GM19372 (cell line): ENCODE data around the gene DLX4.

Source experiments
- ATAC-seq: cut with Tn5 transposase; IDR thresholded peaks from one replicate; pipeline ENCODE4 v1.9.1; 2021; ENCODE audit warnings: mild to moderate bottlenecking, low read depth, moderate library complexity; ENCODE audit not compliant: unreplicated experiment

Gene DLX4

GRCh38 chr17:49969134-49969759 lies at the start of gene DLX4:
TSS of gene DLX4 (plus strand) at chr17:49969190. CDS start at chr17:49969469, 279 bp downstream.
- ATAC-seq, result no peak

GRCh38 chr17:49920030-49920769 lies 48.8 kb upstream of the DLX4 start:
- no peak for ATAC-seq

DNA sequence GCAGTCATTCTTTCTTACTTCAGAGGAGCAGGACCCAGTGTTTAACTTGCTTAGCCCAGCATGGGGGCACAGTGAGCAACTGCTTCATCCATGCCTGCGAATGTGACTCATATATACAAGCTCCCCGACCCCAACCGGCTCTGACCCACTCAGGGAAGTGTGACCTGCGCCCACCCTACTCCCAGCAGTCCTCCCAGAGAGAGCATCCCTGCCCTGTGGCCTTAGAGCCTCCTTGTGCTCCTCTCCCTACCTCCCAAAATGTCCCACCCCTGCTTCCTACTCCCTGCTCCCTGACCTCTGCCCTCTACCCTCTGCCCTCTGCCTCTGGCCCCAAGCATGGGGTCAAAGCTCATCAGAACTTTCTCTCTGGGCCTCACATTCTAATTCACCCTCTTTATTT lies 46.9 kb upstream of the DLX4 start:
- no peak for ATAC-seq

GRCh38 chr17:49924116-49924515 lies 44.9 kb upstream of the DLX4 start:
- ATAC-seq, result no peak

GRCh38 chr17:49924589-49924988 lies 44.4 kb upstream of the DLX4 start:
- ATAC-seq, result no peak

- no peak for ATAC-seq
Measured at GRCh38 chr17:49925921-49926320, 43.1 kb upstream of the DLX4 start.

GRCh38 chr17:49926886-49927285 lies 42.1 kb upstream of the DLX4 start:
- no peak for ATAC-seq

DNA sequence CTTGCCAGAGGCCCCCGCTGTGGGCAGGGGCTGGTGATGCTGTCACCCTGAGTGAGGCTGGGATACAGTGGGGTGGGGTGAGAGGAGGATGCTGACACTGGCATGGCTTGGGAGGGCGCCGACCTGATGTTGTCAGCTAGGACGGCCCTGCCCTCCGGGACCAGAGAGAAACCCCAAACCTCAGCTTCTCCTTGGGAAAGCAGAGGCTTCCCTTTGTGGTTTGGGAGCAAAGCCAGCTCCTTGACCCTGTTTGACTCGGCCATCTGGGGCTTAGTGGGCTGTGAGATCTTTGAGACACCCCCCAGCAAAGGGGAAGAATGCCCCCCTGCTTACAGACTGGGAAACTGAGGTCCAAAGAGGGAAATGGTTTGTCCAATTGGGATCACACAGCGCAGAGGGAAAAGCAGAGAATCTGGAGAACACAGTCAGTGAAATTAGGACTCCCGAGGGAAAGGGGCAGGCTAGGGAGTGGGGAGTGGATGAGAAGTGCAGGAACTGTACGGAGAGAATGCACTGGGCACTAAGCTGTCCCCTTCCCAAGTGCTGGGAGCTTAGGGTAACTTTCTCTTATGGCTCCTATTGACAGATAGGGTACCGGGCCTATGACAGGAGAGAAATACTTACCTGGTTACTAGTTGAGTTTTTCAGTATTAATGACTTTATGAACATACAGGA lies 40.7 kb upstream of the DLX4 start:
- no peak for ATAC-seq

GRCh38 chr17:49928837-49929475 lies 40.0 kb upstream of the DLX4 start:
- ATAC-seq, result no peak

- ATAC-seq, result no peak
Measured at GRCh38 chr17:49930880-49931279, 38.1 kb upstream of the DLX4 start.

GRCh38 chr17:49931416-49932137 lies 37.4 kb upstream of the DLX4 start:
- no peak for ATAC-seq

DNA sequence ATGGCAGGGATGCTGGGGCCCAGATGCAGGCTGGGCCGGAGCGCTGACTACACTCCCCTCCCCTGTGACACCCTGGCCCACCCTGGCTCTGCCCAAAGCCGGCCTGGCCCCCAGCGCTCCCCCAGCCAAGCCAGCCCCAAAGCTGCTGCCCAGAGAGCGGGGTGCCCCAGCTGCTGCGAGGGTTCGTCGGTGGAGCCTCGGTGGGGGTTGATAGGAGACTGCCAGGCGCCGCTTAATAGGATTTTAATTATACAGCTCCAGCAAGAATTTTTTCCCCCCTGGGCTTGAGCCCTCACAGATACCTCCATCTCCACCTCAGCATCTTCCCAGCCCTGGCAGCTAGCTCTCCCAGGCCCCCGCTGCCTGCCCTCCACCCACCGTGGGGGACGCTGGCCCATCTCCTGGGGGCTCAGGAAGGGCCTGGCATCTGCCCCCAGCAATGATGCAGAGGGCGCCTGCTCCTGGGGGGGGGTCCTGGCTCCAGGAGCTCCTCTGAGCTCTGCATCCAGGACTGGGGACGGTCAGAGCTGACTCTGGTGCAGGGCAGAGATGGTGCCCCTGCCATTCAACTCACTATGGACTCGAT lies 36.8 kb upstream of the DLX4 start:
- ATAC-seq, result no peak

DNA sequence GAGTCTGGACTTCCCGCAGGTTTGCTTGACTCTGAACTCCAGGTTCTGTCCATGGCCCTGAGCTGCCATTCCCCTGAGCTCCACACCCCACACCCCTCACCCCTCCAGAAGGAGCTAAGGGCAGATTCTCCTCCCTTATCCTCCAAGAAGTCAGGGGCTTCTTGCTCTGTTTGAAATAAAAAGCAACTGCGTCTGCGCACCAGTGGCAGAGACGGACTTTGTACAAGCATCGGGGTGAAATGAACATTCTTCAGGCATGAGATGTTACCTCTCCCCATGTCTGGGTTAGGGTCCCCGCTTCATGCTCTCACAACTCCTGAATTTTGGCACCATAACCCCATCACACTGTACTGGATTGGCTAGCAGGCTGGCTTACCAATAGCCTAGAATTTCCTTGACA lies 36.1 kb upstream of the DLX4 start:
- no peak for ATAC-seq

DNA sequence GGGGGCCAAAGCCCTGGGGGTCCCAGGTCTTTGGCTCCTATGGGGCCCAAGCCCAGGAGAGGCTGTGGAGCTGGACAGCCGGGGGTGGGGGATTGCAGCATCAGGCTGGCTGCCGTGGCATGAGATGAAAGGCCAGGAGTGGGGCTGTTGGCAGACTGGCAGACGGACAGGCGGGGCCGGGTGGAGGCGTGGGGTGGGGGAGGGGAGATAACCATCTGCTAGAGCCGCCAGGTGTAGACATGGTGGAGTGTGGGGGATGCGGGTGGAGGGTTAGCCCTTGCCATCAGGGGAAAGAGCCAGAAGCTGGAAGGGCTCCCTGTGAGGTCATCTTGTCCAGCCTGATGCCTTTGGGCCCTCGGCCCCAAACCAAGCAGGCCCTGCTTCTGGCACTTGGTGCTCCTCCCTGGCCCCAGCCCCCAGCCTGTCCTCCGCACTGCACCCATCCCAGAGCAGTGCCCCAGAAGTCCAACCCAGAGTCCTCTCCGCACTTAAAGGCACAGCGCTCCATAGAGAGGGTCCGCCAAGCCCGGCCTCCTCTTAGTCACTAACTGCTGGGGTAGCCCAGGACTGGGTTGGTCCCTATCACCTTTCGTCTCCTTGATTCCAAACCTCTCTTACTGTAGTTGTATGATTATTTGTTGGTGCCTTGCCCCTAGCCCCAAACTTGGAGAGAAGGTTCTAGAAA lies 33.3 kb upstream of the DLX4 start:
- no peak for ATAC-seq

- no peak for ATAC-seq
Measured at GRCh38 chr17:49936386-49936785, 32.6 kb upstream of the DLX4 start.

- no peak for ATAC-seq
Measured at GRCh38 chr17:49939318-49939717, 29.7 kb upstream of the DLX4 start.

- ATAC-seq, result no peak
Measured at GRCh38 chr17:49941427-49941826, 27.6 kb upstream of the DLX4 start.

- no peak for ATAC-seq
Measured at GRCh38 chr17:49942947-49943346, 26.0 kb upstream of the DLX4 start.

DNA sequence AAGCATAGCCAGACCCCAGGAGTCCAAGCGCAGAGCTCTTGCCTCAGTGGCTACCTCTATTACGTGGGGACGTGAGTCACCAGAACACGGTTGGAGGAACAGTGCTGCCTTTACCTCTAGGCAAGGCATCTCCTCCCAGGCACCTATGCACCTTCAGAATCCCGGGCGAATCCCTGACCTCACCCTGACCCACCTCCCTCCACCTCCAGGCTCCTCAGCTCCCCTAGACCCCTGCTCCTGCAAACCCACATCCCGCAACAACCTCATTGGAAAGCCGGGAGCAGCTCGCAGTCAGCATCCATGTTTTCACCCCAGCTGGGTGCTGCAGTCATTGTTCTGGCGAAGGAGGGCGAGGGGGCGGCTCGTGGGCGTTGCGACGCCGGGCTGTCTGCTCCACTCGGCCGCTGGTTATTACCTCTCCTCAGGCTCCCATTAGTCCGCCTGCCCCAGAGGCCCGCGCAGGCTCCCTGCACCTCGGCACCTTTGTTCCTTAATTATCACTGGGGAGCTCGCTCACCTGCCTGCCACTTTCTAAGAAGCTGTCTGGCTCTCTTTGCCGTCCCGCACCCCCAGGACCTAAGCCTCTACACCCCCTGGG lies 24.6 kb upstream of the DLX4 start:
- no peak for ATAC-seq
